ENCODE measurements around the gene PSMB11. TPM values are rescaled to one million over a fixed set of nuclear protein-coding genes. Genes with fewer than 3 reads are reported as not detected.

The PSMB11 gene
- polyA plus RNA-seq, 1 donor = not detected

GRCh38 chr14:23043754-23044153 is 1.7 kb downstream of the PSMB11 start:
- no peak for DNase-seq (ENCODE audit: low read depth)

DNA sequence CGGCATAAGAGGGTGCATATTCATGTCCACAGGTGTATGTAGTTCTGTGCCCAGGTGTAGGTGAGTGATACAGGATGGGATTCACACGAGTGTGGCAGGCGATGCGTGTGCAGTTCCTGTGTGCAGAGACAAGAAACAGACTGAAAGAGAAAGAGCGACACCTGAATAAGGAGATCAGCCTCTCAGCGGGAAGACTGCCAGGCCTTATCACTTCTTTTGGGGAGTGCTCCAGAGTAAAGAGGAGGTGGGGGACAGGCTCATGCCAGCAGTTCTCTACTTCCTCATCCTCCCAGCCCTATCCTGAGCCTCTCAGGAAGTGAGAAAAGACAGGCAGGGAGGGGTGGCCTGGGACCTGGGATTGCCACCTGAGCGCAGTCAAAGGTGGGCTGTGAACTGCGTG is 2.8 kb downstream of the PSMB11 start:
- no peak for DNase-seq (ENCODE audit: low read depth)

DNA sequence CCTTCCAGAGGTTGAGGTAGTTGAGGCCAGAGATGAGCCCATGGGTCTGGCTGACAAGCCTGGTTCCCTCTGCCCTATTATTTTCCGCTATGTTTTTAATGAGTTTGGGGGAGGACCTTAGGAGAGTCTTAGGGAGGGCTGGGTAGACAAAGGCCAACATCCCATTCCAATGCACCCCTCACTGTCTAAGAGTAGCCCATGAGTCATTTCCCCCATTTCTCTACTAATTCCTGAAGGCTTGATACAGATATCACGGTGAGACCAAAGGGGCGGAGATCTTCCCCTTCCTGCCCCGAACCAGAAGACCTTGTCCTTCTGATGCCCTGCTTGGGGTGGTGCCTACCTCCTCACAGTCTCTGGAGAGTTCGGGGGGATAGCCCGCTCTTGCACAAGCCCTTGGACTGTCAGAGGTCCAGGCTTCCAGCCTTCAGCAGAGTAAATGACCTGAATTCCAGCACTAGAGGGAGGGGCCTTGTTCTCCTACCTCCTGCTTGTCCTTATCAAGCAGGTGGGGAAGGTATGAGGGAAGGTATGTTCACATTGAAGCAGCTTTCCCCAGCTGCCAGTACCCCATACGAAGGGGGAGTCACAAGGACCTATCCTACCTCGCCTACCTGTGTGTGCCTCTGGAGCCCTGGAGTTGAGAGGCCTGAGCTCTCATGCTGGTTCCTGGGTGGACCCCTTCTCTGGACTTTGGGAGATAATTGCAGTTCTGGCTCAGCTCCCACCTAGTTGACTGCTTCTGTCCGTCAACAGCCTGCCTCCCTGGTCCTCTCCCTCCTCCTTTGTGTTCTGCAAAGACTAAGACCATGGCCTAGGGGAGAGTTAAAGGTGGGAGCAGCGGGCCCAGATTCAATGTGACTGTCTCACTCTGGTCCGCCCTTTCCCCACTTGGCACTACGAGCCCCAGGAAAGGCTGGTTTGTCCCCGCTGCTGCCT is 3.7 kb downstream of the PSMB11 start:
- DNase-seq (ENCODE audit: low read depth) = no peak

DNA sequence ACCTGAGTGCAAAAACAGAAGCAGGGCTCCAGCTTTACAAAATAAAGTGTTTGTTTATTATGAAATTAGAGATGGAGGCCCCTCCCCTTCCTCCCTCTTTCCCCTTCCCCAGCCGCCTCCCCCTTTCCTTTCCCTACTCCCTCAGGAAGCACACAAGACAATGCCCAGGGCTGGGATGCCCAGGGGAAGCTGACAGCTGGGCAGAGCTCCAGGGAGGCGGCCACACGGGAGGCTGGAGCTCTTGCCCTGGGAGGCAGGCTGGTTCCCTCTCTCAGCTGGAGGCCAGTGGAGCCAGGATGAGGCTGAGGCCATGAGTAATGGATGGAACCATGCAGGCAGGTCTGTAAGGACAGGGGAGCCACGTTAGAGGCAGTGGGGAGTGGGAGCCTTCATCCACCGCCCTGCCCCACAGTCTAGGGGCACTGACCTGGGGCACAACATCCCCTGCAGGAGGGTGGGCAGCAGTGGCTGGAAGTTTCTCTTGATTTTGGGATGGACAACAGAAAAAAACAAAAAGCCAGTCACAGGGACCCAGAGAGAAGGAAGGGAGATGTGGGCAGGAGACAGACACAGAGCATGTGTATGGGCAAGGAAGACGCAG is 5.1 kb downstream of the PSMB11 start:
- DNase-seq (ENCODE audit: low read depth) = no peak

- DNase-seq (ENCODE audit: low read depth) = no peak
Measured at GRCh38 chr14:23047751-23048693, 6.0 kb downstream of the PSMB11 start.

GRCh38 chr14:23049011-23049410 is 7.0 kb downstream of the PSMB11 start:
- no peak for DNase-seq (ENCODE audit: low read depth)

- no peak for DNase-seq (ENCODE audit: low read depth)
Measured at GRCh38 chr14:23051141-23052057, 9.4 kb downstream of the PSMB11 start.

GRCh38 chr14:23052182-23052623 is 10.2 kb downstream of the PSMB11 start:
- no peak for DNase-seq (ENCODE audit: low read depth)

GRCh38 chr14:23052671-23053070 is 10.7 kb downstream of the PSMB11 start:
- no peak for DNase-seq (ENCODE audit: low read depth)

DNA sequence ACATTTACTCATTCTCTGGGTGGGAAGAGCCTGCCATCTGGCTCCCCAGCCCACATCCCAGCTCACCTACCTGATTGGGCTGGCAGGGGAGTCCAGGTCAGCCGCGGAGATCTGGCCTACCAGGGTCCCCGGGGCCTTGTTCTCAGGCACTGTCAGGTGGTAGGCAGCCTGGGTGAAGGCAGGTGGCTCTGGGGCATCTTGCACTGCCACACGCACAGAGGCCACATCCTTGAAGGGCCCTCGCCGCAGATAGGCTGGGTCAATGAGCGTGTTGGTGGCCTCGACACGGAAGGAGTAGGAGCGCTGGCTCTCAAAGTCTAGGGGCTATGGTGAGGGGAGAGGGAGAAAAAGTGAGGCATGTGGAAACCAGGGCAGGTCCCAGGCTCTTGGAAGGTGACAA is 11.4 kb downstream of the PSMB11 start:
- no peak for DNase-seq (ENCODE audit: low read depth)

DNA sequence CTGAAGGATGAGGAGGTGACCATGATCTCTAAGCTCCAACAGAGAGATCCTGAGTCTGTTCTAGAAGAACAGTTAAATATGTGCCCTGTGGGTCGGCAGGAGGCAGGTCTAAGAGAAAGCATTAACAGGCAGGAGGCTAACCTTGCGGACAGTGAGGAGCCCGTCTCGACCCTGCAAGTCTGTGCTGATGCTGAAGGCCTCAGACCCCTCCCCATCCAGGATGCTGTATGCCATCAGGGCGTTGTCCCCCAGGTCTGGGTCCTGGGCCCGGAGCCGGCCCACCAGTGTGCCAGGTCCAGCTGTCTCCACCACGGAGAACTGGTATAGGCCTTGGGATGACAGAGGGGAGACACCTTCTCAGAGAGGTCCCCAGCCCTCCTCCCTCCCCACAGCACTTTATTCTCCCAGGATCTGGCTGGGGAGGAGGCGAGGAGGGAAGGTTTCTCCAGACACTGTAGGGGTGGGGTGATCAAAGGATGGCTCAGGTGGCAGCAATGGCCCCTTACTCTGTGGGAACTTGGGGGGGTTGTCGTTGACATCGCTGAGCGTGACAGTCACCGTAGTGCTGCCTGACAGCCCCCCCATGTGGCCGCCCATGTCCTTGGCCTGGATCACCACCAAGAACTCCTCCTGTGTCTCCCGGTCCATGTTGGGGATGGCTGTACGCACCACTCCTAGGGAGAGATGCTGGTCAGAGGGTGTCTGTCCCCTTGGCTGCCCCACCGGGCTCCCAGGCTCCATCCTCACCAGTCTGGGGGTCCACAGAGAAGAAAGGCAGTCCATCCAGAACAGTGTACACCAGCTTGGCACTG is 12.2 kb downstream of the PSMB11 start:
- DNase-seq (ENCODE audit: low read depth) = no peak

- DNase-seq (ENCODE audit: low read depth) = no peak
Measured at GRCh38 chr14:23055147-23055550, 13.1 kb downstream of the PSMB11 start.

- DNase-seq (ENCODE audit: low read depth) = no peak
Measured at GRCh38 chr14:23055621-23056144, 13.7 kb downstream of the PSMB11 start.

DNA sequence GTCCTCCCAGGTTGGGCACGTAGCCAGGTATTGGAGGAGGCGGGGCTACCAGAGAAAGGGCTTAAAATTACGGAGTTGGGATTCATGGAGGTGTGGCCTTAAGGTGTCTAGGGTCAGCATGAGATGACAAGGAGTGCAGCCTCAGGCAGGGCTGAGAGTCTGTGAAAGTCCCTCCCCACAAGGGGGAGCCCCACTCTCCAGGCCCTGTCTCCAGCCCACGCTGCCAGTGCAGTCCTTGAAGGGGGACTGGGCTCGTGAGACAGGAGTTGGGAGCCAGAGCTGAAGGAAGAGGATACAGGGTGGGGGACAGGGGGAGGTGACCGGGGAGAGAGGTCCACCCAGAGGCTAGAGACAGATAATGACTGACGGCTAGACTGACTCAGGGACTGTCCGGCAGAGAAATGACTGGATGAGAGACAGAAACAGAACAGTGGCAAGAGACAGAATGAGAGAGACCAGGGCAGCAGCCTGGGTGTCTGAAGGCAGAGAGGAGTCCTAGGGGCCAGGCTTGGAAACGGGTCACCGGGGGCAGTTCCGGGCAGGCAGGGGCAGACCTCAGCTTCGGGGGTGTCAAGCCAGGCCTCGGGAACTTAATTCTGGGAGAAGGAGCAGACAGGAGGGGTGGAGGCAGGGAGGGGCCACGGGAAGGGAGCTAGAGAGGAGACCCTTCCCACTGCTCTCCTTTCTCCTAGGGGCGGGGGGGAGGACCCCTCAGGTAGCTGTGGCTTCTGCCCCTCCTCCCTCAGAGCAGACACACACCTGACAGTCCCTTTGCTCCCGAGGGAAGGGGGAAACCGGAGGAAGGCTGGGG is 14.3 kb downstream of the PSMB11 start:
- no peak for DNase-seq (ENCODE audit: low read depth)

GRCh38 chr14:23056956-23057756 is 15.1 kb downstream of the PSMB11 start, which contains the start of gene CDH24:
CDH24 (minus strand) TSS chr14:23057520; CDS start chr14:23055733, 1,787 bp downstream.
- peak; percentile 62 for DNase-seq (ENCODE audit: low read depth)

DNA sequence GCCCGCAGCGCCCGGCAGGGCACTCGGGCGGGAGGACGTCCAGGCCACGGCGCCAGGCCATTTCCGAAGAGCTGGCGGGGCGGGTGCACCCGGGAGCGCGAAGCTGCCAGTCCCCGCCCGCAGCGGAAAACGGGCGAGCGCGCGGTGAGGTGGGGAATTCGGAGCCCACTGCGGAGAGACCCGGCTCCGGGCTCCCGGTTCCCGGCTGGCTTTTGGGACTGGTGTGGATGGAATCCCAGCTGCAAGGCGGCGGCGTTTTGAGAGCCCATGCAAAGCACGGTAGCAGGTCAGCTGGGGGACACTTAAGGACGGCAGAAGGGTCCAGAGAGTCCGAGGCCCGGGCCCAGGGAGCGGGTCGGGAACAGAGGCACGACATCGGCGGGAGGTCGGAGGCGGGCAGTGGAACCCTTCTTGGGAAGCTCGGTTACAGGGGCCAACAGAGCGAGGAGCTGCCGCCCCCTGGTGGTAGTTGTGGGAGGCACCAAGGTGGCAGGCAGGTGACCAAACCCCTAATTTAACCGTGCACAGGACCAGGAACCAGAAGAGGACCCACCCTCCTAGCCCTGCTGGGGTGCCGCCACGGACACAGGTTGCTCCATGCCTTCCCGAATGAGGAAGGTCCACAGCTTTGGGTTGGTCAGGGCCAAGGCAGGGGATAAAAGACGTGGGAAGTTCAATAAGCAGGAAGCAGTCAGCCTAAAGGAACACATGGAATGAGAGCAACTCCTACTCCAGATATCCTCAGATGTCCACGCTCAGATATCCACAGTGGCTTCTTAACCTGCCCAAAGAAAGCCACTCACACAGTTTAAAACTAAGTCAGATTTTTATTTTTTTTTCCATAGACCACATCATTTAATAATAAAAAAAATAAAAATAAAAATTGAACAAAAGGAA is 16.0 kb downstream of the PSMB11 start:
- DNase-seq (ENCODE audit: low read depth) = peak; percentile 57
